Hepatocyte (in vitro differentiated cells): ENCODE results near the gene ADGRG6. TPM values are rescaled to one million over a fixed set of nuclear protein-coding genes. Genes with fewer than 3 reads are reported as not detected.

Source experiments
- DNase-seq: peaks from one replicate; pipeline ENCODE4 v3.0.0-alpha.2; 2016; ENCODE audit warnings: low spot score
- H2AFZ ChIP-seq: fragments of 200-600 bp; sonication (generic); 2 replicates; pipeline ENCODE4 v1.6.0; 2016; ENCODE audit warnings: antibody characterized with exemption, mild to moderate bottlenecking
- H3K27ac ChIP-seq: fragments of 200-600 bp; sonication (generic); 2 replicates; pipeline ENCODE4 v1.5.1; 2016; ENCODE audit warnings: mild to moderate bottlenecking
- H3K27me3 ChIP-seq: fragments of 200-600 bp; sonication (generic); 2 replicates; pipeline ENCODE4 v1.6.1; 2016
- H3K36me3 ChIP-seq: fragments of 200-600 bp; sonication (generic); replicated peaks from 2 replicates; pipeline ENCODE4 v1.5.1; 2016; ENCODE audit warnings: low read depth; ENCODE audit not compliant: insufficient read depth
- H3K4me1 ChIP-seq: fragments of 200-600 bp; sonication (generic); 2 replicates; pipeline ENCODE4 v1.5.1; 2016; ENCODE audit warnings: mild to moderate bottlenecking, moderate library complexity; ENCODE audit not compliant: insufficient read depth
- H3K4me2 ChIP-seq: fragments of 200-600 bp; sonication (generic); 2 replicates; pipeline ENCODE4 v1.6.0; 2016
- H3K4me3 ChIP-seq: fragments of 200-600 bp; sonication (generic); 2 replicates; pipeline ENCODE4 v1.5.1; 2016; ENCODE audit warnings: mild to moderate bottlenecking
- H3K79me2 ChIP-seq: fragments of 200-600 bp; sonication (generic); 2 replicates; pipeline ENCODE4 v1.6.0; 2017; ENCODE audit warnings: mild to moderate bottlenecking
- H3K9me2 ChIP-seq: fragments of 200-600 bp; sonication (generic); replicated peaks from 2 replicates; pipeline ENCODE4 v1.6.0; 2017; ENCODE audit warnings: mild to moderate bottlenecking; ENCODE audit not compliant: insufficient read depth
- H3K9me3 ChIP-seq: fragments of 200-600 bp; sonication (generic); 2 replicates; pipeline ENCODE4 v1.5.1; 2016; ENCODE audit warnings: low read depth, mild to moderate bottlenecking
- H4K20me1 ChIP-seq: fragments of 200-600 bp; sonication (generic); 2 replicates; pipeline ENCODE4 v1.6.0; 2016; ENCODE audit warnings: mild to moderate bottlenecking; ENCODE audit not compliant: insufficient read depth, poor library complexity, severe bottlenecking
- CTCF ChIP-seq: fragments of 200-600 bp; sonication (generic); IDR thresholded peaks from 2 replicates; pipeline ENCODE4 v1.5.1; 2016; ENCODE audit warnings: antibody characterized with exemption, mild to moderate bottlenecking; ENCODE audit not compliant: poor library complexity
- EZH2 ChIP-seq: fragments of 200-600 bp; sonication (generic); IDR thresholded peaks from 2 replicates; pipeline ENCODE4 v1.6.1; 2016; ENCODE audit warnings: antibody characterized with exemption, mild to moderate bottlenecking, borderline replicate concordance
- EZH2phosphoT487 ChIP-seq: fragments of 200-600 bp; sonication (generic); IDR thresholded peaks from one replicate; pipeline ENCODE4 v1.6.1; 2018; ENCODE audit warnings: antibody characterized with exemption, mild to moderate bottlenecking, low read depth, moderate library complexity; ENCODE audit not compliant: unreplicated experiment, severe bottlenecking
- WGBS: methylation state at CpG from one replicate; pipeline ENCODE4 v1.1.6; 2016; ENCODE audit warnings: low lambda C conversion rate; ENCODE audit errors: missing lambda C conversion rate; 5-methylcytosine and 5-hydroxymethylcytosine counted together
- polyA plus RNA-seq: library from polyadenylated mRNA; unstranded; fragments of >200 nt; fragmentation: Nextera tagmentation; extraction: Ambion mirVana; gene quantifications from 2 replicates; pipeline ENCODE4 v1.2.1, GENCODE V29; 2016
- total RNA-seq: library from RNA; depleted of rRNA; stranded (reverse); fragments of >200 nt; gene quantifications from 2 replicates; pipeline ENCODE4 v1.2.3, GENCODE V29; 2014

The ADGRG6 gene
- total and polyA plus RNA-seq, 2 experiments from 2014 or later, result 13.9 to 92.0 TPM

GRCh38 chr6:142367061-142367460 is 65.3 kb downstream of the ADGRG6 start:
- no peak overlapping the region for H3K4me3 ChIP-seq
- peak overlapping the region; percentile 28 for H3K4me2 ChIP-seq
- no peaks in the 10 kb centered on the region for H3K9me2 ChIP-seq
- H4K20me1 ChIP-seq, result no peaks in the 10 kb centered on the region
- H3K27me3 ChIP-seq, result no peaks in the 10 kb centered on the region
- TF ChIP-seq EZH2 (no peak), CTCF (no peak), EZH2phosphoT487 (no peak)
- WGBS, result 86% methylated on average over 3 of the region's 3 CpGs
- DNase-seq, result no peak
- H2AFZ ChIP-seq, result no peak overlapping the region
- H3K79me2 ChIP-seq, result peaks cover 13% of the 10 kb centered on the region
- H3K36me3 ChIP-seq, result no peaks in the 10 kb centered on the region
- no peaks in the 10 kb centered on the region for H3K9me3 ChIP-seq
- H3K27ac ChIP-seq, result peak overlapping the region; percentile 13
- H3K4me1 ChIP-seq, result peaks cover 9% of the 10 kb centered on the region

GRCh38 chr6:142367501-142368018 is 65.8 kb downstream of the ADGRG6 start:
- H3K9me2 ChIP-seq, result no peaks in the 10 kb centered on the region
- no peaks in the 10 kb centered on the region for H3K9me3 ChIP-seq
- no peak for DNase-seq
- no peaks in the 10 kb centered on the region for H3K36me3 ChIP-seq
- peaks cover 13% of the 10 kb centered on the region for H3K79me2 ChIP-seq
- no peaks in the 10 kb centered on the region for H3K27me3 ChIP-seq
- H3K4me3 ChIP-seq, result no peak overlapping the region
- WGBS, result 46% methylated on average over 9 of the region's 9 CpGs
- peak overlapping the region; percentile 28 for H3K4me2 ChIP-seq
- no peak overlapping the region for H2AFZ ChIP-seq
- peaks cover 6% of the 10 kb centered on the region for H3K4me1 ChIP-seq
- no peaks in the 10 kb centered on the region for H4K20me1 ChIP-seq
- H3K27ac ChIP-seq, result peak overlapping the region; percentile 13
- no peak for TF ChIP-seq EZH2phosphoT487
- no peak for TF ChIP-seq EZH2

GRCh38 chr6:142369266-142369665 is 67.5 kb downstream of the ADGRG6 start:
- H2AFZ ChIP-seq, result no peak overlapping the region
- no peaks in the 10 kb centered on the region for H4K20me1 ChIP-seq
- no peaks in the 10 kb centered on the region for H3K9me3 ChIP-seq
- no peak for DNase-seq
- H3K4me3 ChIP-seq, result no peak overlapping the region
- WGBS, result 96% methylated on average over 1 of the region's 1 CpG
- no peaks in the 10 kb centered on the region for H3K9me2 ChIP-seq
- H3K27ac ChIP-seq, result no peak overlapping the region
- H3K27me3 ChIP-seq, result no peaks in the 10 kb centered on the region
- no peaks in the 10 kb centered on the region for H3K36me3 ChIP-seq
- peaks cover 16% of the 10 kb centered on the region for H3K4me1 ChIP-seq
- H3K4me2 ChIP-seq, result no peak overlapping the region
- peaks cover 5% of the 10 kb centered on the region for H3K79me2 ChIP-seq
- no peak for TF ChIP-seq CTCF
- TF ChIP-seq EZH2, result no peak
- no peak for TF ChIP-seq EZH2phosphoT487

- Histone ChIP-seq H4K20me1 (no peaks in the 10 kb centered on the region), H3K9me3 (no peaks in the 10 kb centered on the region), H3K27me3 (no peaks in the 10 kb centered on the region), H3K4me1 (peaks cover 46% of the 10 kb centered on the region), H2AFZ (no peak overlapping the region), H3K27ac (peak overlapping the region; percentile 71), H3K4me2 (no peak overlapping the region), H3K36me3 (no peaks in the 10 kb centered on the region), H3K4me3 (no peak overlapping the region), H3K9me2 (no peaks in the 10 kb centered on the region), H3K79me2 (no peaks in the 10 kb centered on the region)
- TF ChIP-seq EZH2, result no peak
- no peak for TF ChIP-seq EZH2phosphoT487
- no peak for TF ChIP-seq CTCF
- 67% methylated on average over 2 of the region's 2 CpGs for WGBS
- peak; percentile 30 for DNase-seq
Observed at GRCh38 chr6:142372348-142372747, 70.5 kb downstream of the ADGRG6 start.
